Measurements from ENCODE around the gene RNF166. TPM values are rescaled to one million over a fixed set of nuclear protein-coding genes. Genes with fewer than 3 reads are reported as not detected.

Gene RNF166
- total and polyA plus RNA-seq, 2 of the 13 experiments (the other 11 are each of a cell fraction or from before 2014, with no cell fraction given) = 21.4 to 23.0 TPM

DNA sequence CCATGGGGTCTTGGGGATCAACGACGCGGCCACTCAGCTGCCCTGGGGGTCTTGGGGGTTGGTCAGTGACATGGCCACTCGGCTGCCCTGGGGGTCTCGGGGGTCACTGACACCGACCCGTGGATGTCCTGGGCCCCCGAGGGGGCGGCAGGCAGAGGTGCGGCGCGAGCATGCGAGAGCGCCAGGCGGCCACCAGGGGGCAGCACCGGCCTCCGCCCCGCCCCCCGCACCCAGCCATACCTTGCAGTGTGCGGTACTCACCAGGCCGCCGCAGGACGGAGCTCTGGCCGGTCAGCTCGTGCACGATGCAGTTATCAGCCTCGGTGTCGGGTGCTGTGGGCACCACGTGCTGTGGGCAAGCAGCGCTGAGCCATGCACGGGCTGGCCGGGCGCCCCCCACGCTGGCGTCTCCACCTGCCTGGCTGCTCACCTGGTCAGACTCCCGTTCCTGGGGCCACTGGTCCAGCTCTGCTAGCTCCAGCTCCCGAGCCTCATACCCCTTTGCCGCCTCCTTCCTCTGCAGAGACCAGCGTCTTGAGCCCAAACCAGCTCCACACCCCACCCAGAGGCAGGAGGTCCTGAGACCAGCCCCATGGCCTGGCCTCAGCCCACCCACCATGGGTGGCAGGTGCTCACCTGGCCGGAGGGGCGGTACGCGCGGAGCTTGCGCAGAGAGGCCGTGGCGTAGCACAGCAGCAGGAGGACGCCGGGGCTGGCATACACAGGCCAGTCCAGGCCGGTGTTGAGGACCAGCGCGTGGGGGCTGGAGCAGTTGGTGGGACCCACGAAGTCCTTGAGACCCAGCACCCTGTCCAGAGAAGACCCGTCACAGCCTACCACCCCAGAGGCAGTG is 31.3 kb upstream of the RNF166 start (continued):
- TF ChIP-seq EEA1 (CRISPR knock-in tag; IDR thresholded peaks at IDR 0.05; ENCODE audit: borderline replicate concordance) (0 out of 2 replicates have a peak, but pooled peaks have one; percentile 68), ZFP36 (IDR thresholded peaks at IDR 0.05; ENCODE audit: borderline replicate concordance, low read depth, low read length, partially characterized antibody) (no peak), GLI4 (CRISPR knock-in tag; IDR thresholded peaks at IDR 0.05; ENCODE audit: borderline replicate concordance) (no peak), IRF9 (CRISPR knock-in tag; IDR thresholded peaks at IDR 0.05; ENCODE audit: borderline replicate concordance) (peak; percentile 86), TBX2 (CRISPR knock-in tag; IDR thresholded peaks at IDR 0.05; ENCODE audit: borderline replicate concordance) (0 out of 2 replicates have a peak, but pooled peaks have one; percentile 12), KAT7 (CRISPR knock-in tag; IDR thresholded peaks at IDR 0.05; ENCODE audit: borderline replicate concordance) (0 out of 2 replicates have a peak, but pooled peaks have one; percentile 65), ASH2L (IDR thresholded peaks at IDR 0.05; ENCODE audit: insufficient read length, low read depth, low read length) (peak; percentile 51), HNRNPK (IDR thresholded peaks at IDR 0.05; ENCODE audit: low read depth, low read length, poor library complexity, severe bottlenecking) (peak; percentile 36), SMYD3 (CRISPR knock-in tag; IDR thresholded peaks at IDR 0.05) (no peak), ZFY (CRISPR knock-in tag; IDR thresholded peaks at IDR 0.05) (peak; percentile 42; the same call in 1 of the 2 replicates), ZBTB7A (CRISPR knock-in tag; IDR thresholded peaks at IDR 0.05) (peak; percentile 73; the same call in 1 of the 2 replicates), YY1 (IDR thresholded peaks at IDR 0.05; ENCODE audit: insufficient read depth, insufficient replicate concordance, low read depth, low read length) (peak; percentile 74), ZNF777 (CRISPR knock-in tag; IDR thresholded peaks at IDR 0.05) (peak; percentile 70), ZNF546 (CRISPR knock-in tag; conservative IDR thresholded peaks at IDR 0.05) (0 out of 2 replicates have a peak, but pooled peaks have one; percentile 33), CHD2 (IDR thresholded peaks at IDR 0.05; ENCODE audit: low read depth, low read length) (0 out of 2 replicates have a peak, but pooled peaks have one; percentile 24), SMAD1 (CRISPR knock-in tag; IDR thresholded peaks at IDR 0.05; ENCODE audit: borderline replicate concordance, low read depth) (no peak; the same call in 1 of the 2 replicates), ZNF446 (CRISPR knock-in tag; IDR thresholded peaks at IDR 0.05) (no peak), ZNF260 (CRISPR knock-in tag; IDR thresholded peaks at IDR 0.05; ENCODE audit: borderline replicate concordance, low read depth) (no peak), HMGXB3 (CRISPR knock-in tag; IDR thresholded peaks at IDR 0.05; ENCODE audit: borderline replicate concordance) (no peak), SIN3B (IDR thresholded peaks at IDR 0.05; ENCODE audit: low read length) (no peak), RBAK (CRISPR knock-in tag; IDR thresholded peaks at IDR 0.05) (no peak), SP4 (CRISPR knock-in tag; IDR thresholded peaks at IDR 0.05) (peak; percentile 78)
- TF ChIP-seq, protein P1, sequence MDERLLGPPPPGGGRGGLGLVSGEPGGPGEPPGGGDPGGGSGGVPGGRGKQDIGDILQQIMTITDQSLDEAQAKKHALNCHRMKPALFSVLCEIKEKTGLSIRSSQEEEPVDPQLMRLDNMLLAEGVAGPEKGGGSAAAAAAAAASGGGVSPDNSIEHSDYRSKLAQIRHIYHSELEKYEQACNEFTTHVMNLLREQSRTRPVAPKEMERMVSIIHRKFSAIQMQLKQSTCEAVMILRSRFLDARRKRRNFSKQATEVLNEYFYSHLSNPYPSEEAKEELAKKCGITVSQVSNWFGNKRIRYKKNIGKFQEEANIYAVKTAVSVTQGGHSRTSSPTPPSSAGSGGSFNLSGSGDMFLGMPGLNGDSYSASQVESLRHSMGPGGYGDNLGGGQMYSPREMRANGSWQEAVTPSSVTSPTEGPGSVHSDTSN (CRISPR knock-in tag; IDR thresholded peaks at IDR 0.05) = no peak
